Trophoblast cell (in vitro differentiated cells and primary cell): ENCODE data around the gene SYNJ2.
A peak's percentile ranks its signal among the peaks of the same experiment; 100 is the strongest.

Experiments
- DNase-seq, 2 donors: peaks; one replicate each; pipeline ENCODE4 v3.0.0-alpha.2; 2016
- H2AFZ ChIP-seq: 2 replicates; pipeline ENCODE4 v1.6.1; 2013; ENCODE audit warnings: low read length, moderate library complexity, mild to moderate bottlenecking; ENCODE audit not compliant: insufficient read depth, poor library complexity
- H2AK5ac ChIP-seq: 2 replicates; pipeline ENCODE4 v1.6.1; 2013; ENCODE audit warnings: mild to moderate bottlenecking, low read length
- H2BK120ac ChIP-seq: 2 replicates; pipeline ENCODE4 v1.6.1; 2013; ENCODE audit warnings: low read length, mild to moderate bottlenecking, moderate library complexity; ENCODE audit not compliant: insufficient read depth, poor library complexity
- H2BK12ac ChIP-seq: 2 replicates; pipeline ENCODE4 v1.6.1; 2013; ENCODE audit warnings: mild to moderate bottlenecking, low read length, moderate library complexity
- H2BK5ac ChIP-seq: 2 replicates; pipeline ENCODE4 v1.6.1; 2013; ENCODE audit warnings: low read length, low read depth, moderate library complexity, mild to moderate bottlenecking; ENCODE audit not compliant: poor library complexity
- H3K14ac ChIP-seq: 2 replicates; pipeline ENCODE4 v1.6.1; 2013; ENCODE audit warnings: mild to moderate bottlenecking, low read length
- H3K18ac ChIP-seq: 2 replicates; pipeline ENCODE4 v1.6.1; 2013; ENCODE audit warnings: mild to moderate bottlenecking, low read length
- H3K23ac ChIP-seq: 2 replicates; pipeline ENCODE4 v1.6.1; 2013; ENCODE audit warnings: low read length
- H3K27ac ChIP-seq: 2 replicates; pipeline ENCODE4 v1.5.1; 2013; ENCODE audit warnings: low read depth, mild to moderate bottlenecking, inconsistent platforms, low read length, moderate library complexity
- H3K27me3 ChIP-seq: 2 replicates; pipeline ENCODE4 v1.6.1; 2013; ENCODE audit warnings: inconsistent platforms, mild to moderate bottlenecking, low read length, moderate library complexity; ENCODE audit not compliant: insufficient read depth
- H3K36me3 ChIP-seq, 2 experiments: 1 replicate in 1 of 2; 2 replicates in 1 of 2; pipeline ENCODE4 v1.6.1; 2013; ENCODE audit warnings: low read length in 2 of 2, mild to moderate bottlenecking in 2 of 2, moderate library complexity in 1 of 2; ENCODE audit not compliant: insufficient read depth in 2 of 2, control insufficient read depth in 1 of 2
- H3K4ac ChIP-seq: 2 replicates; pipeline ENCODE4 v1.6.1; 2013; ENCODE audit warnings: low read depth, mild to moderate bottlenecking, low read length, moderate library complexity
- H3K4me1 ChIP-seq, 2 experiments: 1 replicate in 1 of 2; 2 replicates in 1 of 2; pipeline ENCODE4 v1.6.1; 2013; ENCODE audit warnings: low read length in 2 of 2, mild to moderate bottlenecking in 2 of 2, moderate library complexity in 1 of 2; ENCODE audit not compliant: insufficient read depth in 2 of 2, control insufficient read depth in 1 of 2
- H3K4me2 ChIP-seq: 2 replicates; pipeline ENCODE4 v1.6.1; 2013; ENCODE audit warnings: inconsistent platforms, mild to moderate bottlenecking, low read length, moderate library complexity
- H3K4me3 ChIP-seq: 2 replicates; pipeline ENCODE4 v1.5.1; 2013; ENCODE audit warnings: mild to moderate bottlenecking, low read depth, low read length, inconsistent platforms
- H3K79me1 ChIP-seq: one replicate; pipeline ENCODE4 v1.6.1; 2013; ENCODE audit warnings: low read length
- H3K79me2 ChIP-seq: 2 replicates; pipeline ENCODE4 v1.6.1; 2013; ENCODE audit warnings: low read length, mild to moderate bottlenecking; ENCODE audit not compliant: control insufficient read depth, insufficient read depth, poor library complexity
- H3K9ac ChIP-seq: 2 replicates; pipeline ENCODE4 v1.6.1; 2013; ENCODE audit warnings: mild to moderate bottlenecking, low read length
- H3K9me3 ChIP-seq: 2 replicates; pipeline ENCODE4 v1.6.1; 2013; ENCODE audit warnings: low read depth, mild to moderate bottlenecking, control low read depth, inconsistent platforms, low read length; ENCODE audit not compliant: insufficient read depth
- H4K12ac ChIP-seq: 2 replicates; pipeline ENCODE4 v1.6.1; 2013; ENCODE audit warnings: low read depth, mild to moderate bottlenecking, low read length, moderate library complexity
- H4K8ac ChIP-seq: 2 replicates; pipeline ENCODE4 v1.6.1; 2013; ENCODE audit warnings: low read depth, mild to moderate bottlenecking, low read length, moderate library complexity
- H4K91ac ChIP-seq: one replicate; pipeline ENCODE4 v1.6.1; 2013; ENCODE audit warnings: low read depth, mild to moderate bottlenecking, low read length, moderate library complexity
- WGBS: extraction: QIAGEN DNeasy Blood & Tissue Kit; methylation state at CpG from one replicate; pipeline ENCODE4 v1.1.7; 2013; ENCODE audit warnings: missing lambda C conversion rate; ENCODE audit not compliant: insufficient read length, insufficient coverage; ENCODE audit errors: extremely low coverage; 5-methylcytosine and 5-hydroxymethylcytosine counted together

The SYNJ2 gene

GRCh38 chr6:158050107-158050735 is 68.6 kb downstream of the SYNJ2 start:
- Histone ChIP-seq H3K36me3 (peaks cover 6 to 13% of the 10 kb centered on the region in 2 experiments), H3K23ac (no peak overlapping the region), H3K9ac (no peak overlapping the region), H3K14ac (no peak overlapping the region), H2AK5ac (no peak overlapping the region), H2BK12ac (no peak overlapping the region), H3K9me3 (peaks cover 8% of the 10 kb centered on the region), H3K4me3 (no peak overlapping the region), H2BK5ac (no peak overlapping the region), H3K27ac (no peak overlapping the region), H4K12ac (no peak overlapping the region), H3K4me1 (peaks cover 14 to 22% of the 10 kb centered on the region in 2 experiments), H3K4me2 (no peak overlapping the region), H2BK120ac (no peak overlapping the region), H3K18ac (peak overlapping the region; percentile 22), H3K79me2 (no peaks in the 10 kb centered on the region), H3K79me1 (peaks cover 3% of the 10 kb centered on the region), H4K91ac (no peak overlapping the region), H4K8ac (no peak overlapping the region), H3K27me3 (no peaks in the 10 kb centered on the region), H2AFZ (no peak overlapping the region), H3K4ac (no peak overlapping the region)
- WGBS: no CpG with 5 or more reads among the region's 8 CpGs
- DNase-seq: no peak

DNA sequence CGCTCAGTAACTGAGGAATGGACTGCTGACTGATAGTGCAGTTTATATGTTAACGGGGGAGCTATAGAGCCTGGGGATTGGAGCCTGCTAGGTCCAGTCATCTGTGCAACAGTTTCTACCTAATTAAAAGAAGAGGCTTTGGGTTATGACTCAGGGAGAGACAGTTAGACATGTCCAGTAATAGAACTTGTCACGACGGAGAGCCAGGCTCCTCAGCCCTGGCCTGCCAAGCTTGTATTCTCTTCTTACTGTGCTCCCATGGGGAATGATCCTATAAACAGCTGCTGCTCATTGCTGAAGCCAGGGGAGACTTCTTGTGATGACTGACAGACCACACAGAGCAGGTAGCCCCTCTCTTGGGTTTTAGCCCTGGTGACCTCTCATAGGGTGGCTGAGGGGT is 69.3 kb downstream of the SYNJ2 start:
- Histone ChIP-seq H4K8ac (no peak overlapping the region), H3K14ac (no peak overlapping the region), H3K18ac (no peak overlapping the region), H3K27ac (no peak overlapping the region), H2BK5ac (no peak overlapping the region), H2BK12ac (peak overlapping the region; percentile 5), H3K23ac (no peak overlapping the region), H4K91ac (no peak overlapping the region), H3K79me2 (no peaks in the 10 kb centered on the region), H4K12ac (no peak overlapping the region), H3K79me1 (peaks cover 3% of the 10 kb centered on the region), H3K4me1 (peaks cover 14 to 22% of the 10 kb centered on the region in 2 experiments), H3K36me3 (peaks cover 6 to 13% of the 10 kb centered on the region in 2 experiments), H3K9me3 (peaks cover 8% of the 10 kb centered on the region), H2BK120ac (no peak overlapping the region), H3K27me3 (no peaks in the 10 kb centered on the region), H2AK5ac (no peak overlapping the region), H3K4me3 (no peak overlapping the region), H3K9ac (no peak overlapping the region), H3K4me2 (no peak overlapping the region), H3K4ac (no peak overlapping the region), H2AFZ (no peak overlapping the region)
- no CpG with 5 or more reads among the region's 4 CpGs for WGBS
- DNase-seq: no peak

GRCh38 chr6:158051968-158052367 is 70.3 kb downstream of the SYNJ2 start:
- Histone ChIP-seq H2BK120ac (no peak overlapping the region), H3K27ac (no peak overlapping the region), H3K9ac (no peak overlapping the region), H3K27me3 (no peaks in the 10 kb centered on the region), H3K4ac (no peak overlapping the region), H3K4me3 (no peak overlapping the region), H3K23ac (no peak overlapping the region), H2AFZ (no peak overlapping the region), H3K79me2 (no peaks in the 10 kb centered on the region), H2BK12ac (no peak overlapping the region), H4K91ac (no peak overlapping the region), H3K4me1 (peaks cover 11 to 20% of the 10 kb centered on the region in 2 experiments), H3K36me3 (peaks cover 6 to 20% of the 10 kb centered on the region in 2 experiments), H4K8ac (no peak overlapping the region), H4K12ac (no peak overlapping the region), H3K4me2 (no peak overlapping the region), H3K9me3 (peaks cover 8% of the 10 kb centered on the region), H3K18ac (no peak overlapping the region), H2BK5ac (no peak overlapping the region), H3K14ac (no peak overlapping the region), H2AK5ac (no peak overlapping the region), H3K79me1 (peaks cover 3% of the 10 kb centered on the region)
- DNase-seq: no peak
- no CpG with 5 or more reads among the region's 2 CpGs for WGBS

GRCh38 chr6:158053377-158054313 is 72.0 kb downstream of the SYNJ2 start:
- Histone ChIP-seq H3K79me2 (no peaks in the 10 kb centered on the region), H3K9me3 (peaks cover 8% of the 10 kb centered on the region), H3K36me3 (peaks cover 5 to 24% of the 10 kb centered on the region in 2 experiments), H2BK12ac (no peak overlapping the region), H2BK5ac (no peak overlapping the region), H3K4me3 (no peak overlapping the region), H3K79me1 (peaks cover 3% of the 10 kb centered on the region), H4K8ac (no peak overlapping the region), H3K4me1 (peaks cover 6 to 17% of the 10 kb centered on the region in 2 experiments), H3K4ac (no peak overlapping the region), H2AFZ (no peak overlapping the region), H3K27ac (no peak overlapping the region), H3K27me3 (no peaks in the 10 kb centered on the region), H3K23ac (no peak overlapping the region), H3K4me2 (no peak overlapping the region), H3K18ac (no peak overlapping the region), H3K14ac (no peak overlapping the region), H2BK120ac (no peak overlapping the region), H4K12ac (no peak overlapping the region), H2AK5ac (no peak overlapping the region), H3K9ac (no peak overlapping the region), H4K91ac (no peak overlapping the region)
- DNase-seq: no peak
- WGBS: no CpG with 5 or more reads among the region's 2 CpGs
